ENCODE results near the gene LANCL2.

LANCL2 gene

GRCh38 chr7:55427342-55427741 lies 62.2 kb downstream of the LANCL2 start:
- Histone ChIP-seq H3K36me3 (ENCODE audit: low read depth) (no peaks in the 10 kb centered on the region), H3K9me3 (ENCODE audit: severe bottlenecking) (no peaks in the 10 kb centered on the region), H3K27ac (ENCODE audit: poor library complexity, severe bottlenecking) (no peak overlapping the region), H3K27me3 (ENCODE audit: insufficient read depth, poor library complexity, severe bottlenecking) (no peaks in the 10 kb centered on the region), H3K4me3 (ENCODE audit: severe bottlenecking) (no peak overlapping the region), H3K4me1 (ENCODE audit: insufficient read depth, poor library complexity, severe bottlenecking) (no peaks in the 10 kb centered on the region)
- DNase-seq (ENCODE audit: low spot score): no peak
- no peak for ATAC-seq (ENCODE audit: low read depth)
- TF ChIP-seq, protein P1, sequence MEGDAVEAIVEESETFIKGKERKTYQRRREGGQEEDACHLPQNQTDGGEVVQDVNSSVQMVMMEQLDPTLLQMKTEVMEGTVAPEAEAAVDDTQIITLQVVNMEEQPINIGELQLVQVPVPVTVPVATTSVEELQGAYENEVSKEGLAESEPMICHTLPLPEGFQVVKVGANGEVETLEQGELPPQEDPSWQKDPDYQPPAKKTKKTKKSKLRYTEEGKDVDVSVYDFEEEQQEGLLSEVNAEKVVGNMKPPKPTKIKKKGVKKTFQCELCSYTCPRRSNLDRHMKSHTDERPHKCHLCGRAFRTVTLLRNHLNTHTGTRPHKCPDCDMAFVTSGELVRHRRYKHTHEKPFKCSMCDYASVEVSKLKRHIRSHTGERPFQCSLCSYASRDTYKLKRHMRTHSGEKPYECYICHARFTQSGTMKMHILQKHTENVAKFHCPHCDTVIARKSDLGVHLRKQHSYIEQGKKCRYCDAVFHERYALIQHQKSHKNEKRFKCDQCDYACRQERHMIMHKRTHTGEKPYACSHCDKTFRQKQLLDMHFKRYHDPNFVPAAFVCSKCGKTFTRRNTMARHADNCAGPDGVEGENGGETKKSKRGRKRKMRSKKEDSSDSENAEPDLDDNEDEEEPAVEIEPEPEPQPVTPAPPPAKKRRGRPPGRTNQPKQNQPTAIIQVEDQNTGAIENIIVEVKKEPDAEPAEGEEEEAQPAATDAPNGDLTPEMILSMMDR (IDR thresholded peaks at IDR 0.05; ENCODE audit: poor library complexity, severe bottlenecking): no peak

GRCh38 chr7:55427800-55428199 lies 62.7 kb downstream of the LANCL2 start:
- Histone ChIP-seq H3K36me3 (ENCODE audit: low read depth) (no peaks in the 10 kb centered on the region), H3K27me3 (ENCODE audit: insufficient read depth, poor library complexity, severe bottlenecking) (no peaks in the 10 kb centered on the region), H3K27ac (ENCODE audit: poor library complexity, severe bottlenecking) (no peak overlapping the region), H3K4me1 (ENCODE audit: insufficient read depth, poor library complexity, severe bottlenecking) (no peaks in the 10 kb centered on the region), H3K4me3 (ENCODE audit: severe bottlenecking) (no peak overlapping the region), H3K9me3 (ENCODE audit: severe bottlenecking) (no peaks in the 10 kb centered on the region)
- TF ChIP-seq, protein P1 (IDR thresholded peaks at IDR 0.05; ENCODE audit: poor library complexity, severe bottlenecking): no peak
- ATAC-seq (ENCODE audit: low read depth): no peak
- DNase-seq (ENCODE audit: low spot score): no peak

DNA sequence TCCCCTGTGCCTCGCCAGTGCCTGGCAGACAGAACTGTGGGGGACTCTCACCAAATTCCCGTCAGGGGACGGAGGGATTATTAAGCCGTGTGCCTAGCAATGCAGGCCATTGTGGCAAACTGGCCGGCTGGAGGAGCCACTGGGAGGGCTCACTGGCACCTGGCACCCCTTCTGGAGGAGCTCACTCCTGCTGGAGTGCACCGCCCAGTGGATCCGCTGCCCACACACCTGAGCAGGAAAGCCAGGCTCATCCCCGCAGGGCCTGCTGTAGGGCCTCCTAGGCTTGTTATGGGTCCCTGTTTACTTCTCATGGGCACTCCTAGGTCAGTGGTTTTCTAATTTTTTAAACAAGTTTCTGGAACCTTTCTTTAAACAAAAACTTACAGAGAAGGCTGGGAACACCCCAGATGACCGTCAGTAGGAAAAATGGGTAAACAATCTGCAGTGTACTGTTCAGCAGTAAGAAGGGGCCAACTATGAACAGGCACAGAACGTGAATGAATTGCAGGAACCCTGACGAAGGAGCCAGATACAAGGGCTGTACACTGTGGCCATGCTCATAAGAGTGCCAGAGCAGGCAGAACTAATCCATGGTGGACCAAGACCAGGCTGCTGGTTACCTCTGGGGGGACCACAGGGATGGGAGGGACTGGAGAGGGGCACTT lies 64.8 kb downstream of the LANCL2 start:
- Histone ChIP-seq H3K4me1 (ENCODE audit: insufficient read depth, poor library complexity, severe bottlenecking) (no peaks in the 10 kb centered on the region), H3K27ac (ENCODE audit: poor library complexity, severe bottlenecking) (no peak overlapping the region), H3K9me3 (ENCODE audit: severe bottlenecking) (no peaks in the 10 kb centered on the region), H3K27me3 (ENCODE audit: insufficient read depth, poor library complexity, severe bottlenecking) (no peaks in the 10 kb centered on the region), H3K4me3 (ENCODE audit: severe bottlenecking) (no peak overlapping the region), H3K36me3 (ENCODE audit: low read depth) (no peaks in the 10 kb centered on the region)
- no peak for ATAC-seq (ENCODE audit: low read depth)
- no peak for DNase-seq (ENCODE audit: low spot score)
- TF ChIP-seq, protein P1 (IDR thresholded peaks at IDR 0.05; ENCODE audit: poor library complexity, severe bottlenecking): no peak

DNA sequence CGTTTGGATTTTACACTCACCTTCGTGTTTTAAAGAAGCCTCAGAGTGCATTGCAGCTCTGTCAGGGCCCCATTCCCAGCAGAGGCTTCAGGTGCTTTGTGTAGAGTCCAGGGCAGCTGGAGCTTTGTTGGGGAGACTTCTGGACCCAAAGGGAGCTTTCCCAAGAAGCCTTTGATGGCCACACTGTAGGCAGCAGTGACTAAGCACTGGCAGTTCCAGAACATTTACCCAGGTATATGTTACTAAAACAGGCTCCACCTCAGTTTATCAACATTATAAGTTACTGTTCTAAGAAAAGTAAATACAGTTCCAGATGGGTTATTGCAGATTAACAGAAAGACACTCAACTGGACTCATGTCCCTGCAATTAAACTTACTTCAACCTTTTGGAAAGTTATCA lies 66.8 kb downstream of the LANCL2 start:
- DNase-seq (ENCODE audit: low spot score): no peak
- no peak overlapping the region for H3K27ac ChIP-seq (ENCODE audit: poor library complexity, severe bottlenecking)
- no peaks in the 10 kb centered on the region for H3K27me3 ChIP-seq (ENCODE audit: insufficient read depth, poor library complexity, severe bottlenecking)
- H3K4me3 ChIP-seq (ENCODE audit: severe bottlenecking): no peak overlapping the region
- TF ChIP-seq, protein P1 (IDR thresholded peaks at IDR 0.05; ENCODE audit: poor library complexity, severe bottlenecking): no peak
- H3K4me1 ChIP-seq (ENCODE audit: insufficient read depth, poor library complexity, severe bottlenecking): no peaks in the 10 kb centered on the region
- no peaks in the 10 kb centered on the region for H3K9me3 ChIP-seq (ENCODE audit: severe bottlenecking)
- ATAC-seq (ENCODE audit: low read depth): no peak
- no peaks in the 10 kb centered on the region for H3K36me3 ChIP-seq (ENCODE audit: low read depth)

DNA sequence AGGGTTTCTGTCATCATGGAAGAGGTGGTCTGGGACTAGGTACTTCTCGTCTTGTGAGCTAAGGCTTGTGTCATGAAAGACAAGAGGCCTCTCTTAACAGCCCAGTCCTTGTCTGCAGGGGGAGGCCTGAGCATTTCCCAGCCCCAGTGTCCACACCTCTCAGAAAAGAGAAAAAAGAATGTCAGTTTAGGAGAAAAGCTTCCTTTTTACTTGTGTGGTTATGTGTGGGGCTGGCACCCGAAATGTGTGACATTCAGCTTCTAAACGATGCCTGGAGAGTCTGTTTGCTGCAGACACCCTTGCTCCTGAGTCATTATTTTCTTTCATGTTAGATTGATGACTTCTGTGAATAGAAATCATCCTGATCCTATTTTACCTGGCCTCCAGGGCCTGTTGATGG lies 67.4 kb downstream of the LANCL2 start:
- ATAC-seq (ENCODE audit: low read depth) (no peak), DNase-seq (ENCODE audit: low spot score) (no peak)
- Histone ChIP-seq H3K36me3 (ENCODE audit: low read depth) (no peaks in the 10 kb centered on the region), H3K27ac (ENCODE audit: poor library complexity, severe bottlenecking) (no peak overlapping the region), H3K4me3 (ENCODE audit: severe bottlenecking) (no peak overlapping the region), H3K9me3 (ENCODE audit: severe bottlenecking) (no peaks in the 10 kb centered on the region), H3K27me3 (ENCODE audit: insufficient read depth, poor library complexity, severe bottlenecking) (no peaks in the 10 kb centered on the region), H3K4me1 (ENCODE audit: insufficient read depth, poor library complexity, severe bottlenecking) (no peaks in the 10 kb centered on the region)
- TF ChIP-seq, protein P1 (IDR thresholded peaks at IDR 0.05; ENCODE audit: poor library complexity, severe bottlenecking): no peak

All from RWPE2 (cell line).